ENCODE data around the gene DIAPH2.

DNA sequence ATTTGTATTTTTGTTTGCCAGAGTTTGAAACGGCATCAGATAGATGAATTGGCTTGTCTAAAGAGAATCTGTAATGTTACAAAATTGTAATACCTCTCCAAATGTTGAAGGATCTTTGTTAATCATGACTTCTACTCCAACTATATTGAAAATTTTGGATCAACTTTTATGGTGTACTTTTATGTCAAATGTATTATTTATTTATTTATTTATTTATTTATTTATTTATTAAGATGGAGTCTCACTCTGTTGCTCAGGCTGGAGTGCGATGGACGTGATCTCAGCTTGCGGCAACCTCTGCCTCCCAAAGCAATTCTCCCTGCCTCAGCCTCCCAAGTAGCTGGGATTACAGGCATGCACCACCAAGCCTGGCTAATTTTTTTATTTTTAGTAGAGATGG, 235.0 kb downstream of the DIAPH2 start:
- no peak for TF ChIP-seq POLR2A (IDR thresholded peaks at IDR 0.05; ENCODE audit: low read depth, low read length)
- TF ChIP-seq POLR2AphosphoS5 (IDR thresholded peaks at IDR 0.05; ENCODE audit: low read depth, low read length), result no peak
- no peak for TF ChIP-seq TAF1 (IDR thresholded peaks at IDR 0.05; ENCODE audit: borderline replicate concordance, low read depth, low read length)

Measured in GM12892 (cell line).